GF-D8 (cell line): ENCODE data around the gene CCDC181.

Experiments used
- DNase-seq: peaks from one replicate; lab custom pipeline; 2025; lab: John Stamatoyannopoulos, UW

The CCDC181 gene

DNA sequence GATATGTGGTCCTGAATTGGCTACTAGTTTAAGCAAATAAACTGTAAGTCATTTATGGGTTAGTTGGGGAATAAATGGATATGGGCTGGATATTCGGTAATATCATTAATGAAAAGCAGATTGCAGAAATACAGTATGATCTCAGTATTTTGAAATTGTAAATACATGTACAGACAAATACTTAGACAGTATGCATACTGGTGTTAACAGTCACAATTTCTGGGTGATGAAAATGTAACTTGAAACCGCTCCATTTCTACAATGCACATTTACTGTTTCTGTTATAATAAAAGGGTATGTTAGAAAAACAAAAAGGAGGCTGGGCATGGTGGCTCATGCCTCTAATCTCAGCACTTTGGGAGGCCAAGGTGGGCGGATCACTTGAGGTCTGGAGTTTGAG is 31.3 kb downstream of the CCDC181 start:
- no peak for DNase-seq

DNA sequence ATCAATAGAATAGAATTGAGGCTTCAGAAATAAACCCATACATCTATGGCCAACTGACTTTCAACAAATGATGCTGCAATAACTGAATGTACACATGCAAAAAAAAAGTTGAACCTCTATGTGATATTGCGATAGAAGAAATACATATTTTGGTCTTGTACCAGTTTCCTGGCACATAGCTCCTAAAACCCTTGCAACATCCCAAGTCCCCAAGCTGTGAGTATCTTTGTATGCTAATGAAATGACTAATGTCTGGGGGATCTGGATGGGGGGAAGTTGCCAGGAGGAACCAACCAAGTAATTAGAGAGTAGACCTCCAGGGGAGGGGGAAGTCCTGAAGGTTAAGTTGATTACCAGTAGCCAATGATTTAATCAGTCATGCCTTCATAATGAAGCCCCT is 34.9 kb downstream of the CCDC181 start:
- DNase-seq = no peak

DNA sequence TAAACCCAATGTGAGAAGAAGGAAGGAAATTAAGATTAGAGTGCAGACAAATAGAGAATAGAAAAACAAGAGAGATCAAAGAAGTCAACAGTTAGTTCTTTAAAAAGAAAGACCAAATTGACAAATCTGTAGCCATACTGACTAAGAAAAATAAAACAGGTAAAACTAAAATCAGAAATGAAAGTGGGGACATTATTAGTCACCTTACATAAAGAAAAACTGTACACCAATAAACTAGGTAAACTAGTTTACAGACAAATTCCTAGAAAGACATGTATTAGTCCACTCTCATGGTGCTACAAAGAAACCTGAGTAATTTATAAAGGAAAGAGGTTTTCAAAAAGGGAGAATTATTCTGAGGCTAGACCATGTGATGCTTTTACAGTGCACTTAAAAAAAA is 37.0 kb downstream of the CCDC181 start:
- no peak for DNase-seq

DNA sequence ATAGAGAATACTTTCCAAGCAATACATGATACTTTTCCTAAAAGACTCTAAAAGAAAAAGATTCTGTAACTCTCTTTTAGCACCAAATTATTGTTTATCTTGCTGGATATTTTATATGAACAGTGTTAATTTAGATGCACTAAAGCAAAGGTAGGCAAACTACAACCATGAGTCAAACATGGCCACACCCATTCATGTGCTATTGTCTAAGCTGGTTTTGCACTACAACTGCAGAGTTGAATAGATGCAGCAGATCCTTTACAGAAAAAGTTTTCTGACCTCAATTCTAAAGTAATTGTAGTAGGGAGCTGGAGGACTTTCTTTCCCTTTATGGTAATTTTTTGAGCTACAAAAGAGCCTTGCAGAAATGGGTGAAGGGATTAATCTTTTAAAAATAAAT is 39.9 kb downstream of the CCDC181 start:
- no peak for DNase-seq

DNA sequence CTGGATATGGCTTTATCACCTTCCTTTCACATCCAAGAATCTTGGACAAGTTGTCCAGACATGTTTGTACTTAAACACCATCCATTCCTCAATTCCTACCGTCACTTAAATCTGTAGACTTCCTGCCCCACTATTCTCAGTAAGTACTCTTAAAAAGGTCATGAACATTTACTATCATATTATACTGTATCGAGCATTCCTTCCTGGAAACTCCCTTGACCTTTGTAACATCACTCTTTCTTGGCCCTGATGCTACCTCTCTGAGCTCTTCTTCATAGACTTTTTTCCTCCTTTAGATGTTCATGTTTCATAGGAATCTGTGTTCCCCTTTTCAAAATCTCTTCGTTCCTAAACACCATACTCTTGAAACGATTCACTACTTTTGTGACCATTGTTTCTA is 43.8 kb downstream of the CCDC181 start:
- DNase-seq = no peak

DNA sequence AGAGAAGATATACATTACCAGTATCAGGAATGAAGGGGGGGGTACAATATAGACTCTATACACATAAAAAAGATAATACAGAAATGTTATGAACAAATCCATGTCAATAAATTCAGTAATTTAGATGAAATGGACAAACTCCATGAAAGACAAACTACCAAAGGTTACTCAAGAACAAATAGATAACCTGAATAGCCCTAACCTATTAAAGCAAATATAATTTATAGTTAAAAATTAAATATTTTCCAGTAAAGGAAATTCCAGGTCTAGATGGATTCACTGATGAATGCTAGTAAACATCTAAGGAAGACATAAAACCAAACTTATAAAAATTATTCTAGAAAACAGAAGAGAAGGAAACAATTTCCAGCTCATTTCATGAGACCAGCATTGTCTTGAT is 46.1 kb downstream of the CCDC181 start:
- DNase-seq = no peak

DNA sequence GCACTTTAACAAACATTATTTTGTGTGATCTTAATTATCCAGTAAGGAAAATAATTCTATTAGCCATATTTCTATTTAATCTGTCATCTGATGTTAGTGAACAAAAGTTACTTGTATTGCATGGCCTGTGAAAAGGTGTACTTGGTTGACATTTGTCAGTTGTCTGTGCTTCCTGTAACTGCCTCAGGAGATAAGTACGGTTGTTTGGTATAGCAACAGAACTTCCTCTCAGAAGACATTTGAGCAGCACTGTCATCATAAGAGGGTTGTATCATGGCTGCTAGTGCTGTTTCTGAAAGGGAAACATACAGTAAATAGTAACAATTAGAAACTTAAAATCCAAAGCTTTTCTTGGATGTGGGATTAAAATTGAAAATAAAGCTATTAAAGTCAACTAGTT is 55.9 kb downstream of the CCDC181 start:
- peak; percentile 67 for DNase-seq

DNA sequence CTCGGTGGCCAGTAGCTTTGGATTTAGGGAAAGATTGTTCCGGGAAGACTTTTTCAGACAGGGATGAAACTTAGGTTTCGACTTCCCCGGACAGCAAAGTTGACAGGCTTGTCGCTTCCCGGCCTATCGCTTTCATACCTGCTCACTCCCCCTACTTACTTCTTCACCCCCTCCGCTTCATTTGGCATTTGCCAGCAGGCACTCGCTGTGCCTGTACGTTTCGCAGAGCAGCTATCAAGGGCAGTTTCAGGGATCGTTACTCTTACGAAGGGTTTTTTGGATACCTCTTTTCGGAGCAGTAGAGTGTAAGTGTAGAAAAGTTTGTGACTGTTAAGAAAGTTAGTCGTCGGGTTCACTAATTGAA is 58.9 kb downstream of the CCDC181 start:
- DNase-seq = no peak

DNA sequence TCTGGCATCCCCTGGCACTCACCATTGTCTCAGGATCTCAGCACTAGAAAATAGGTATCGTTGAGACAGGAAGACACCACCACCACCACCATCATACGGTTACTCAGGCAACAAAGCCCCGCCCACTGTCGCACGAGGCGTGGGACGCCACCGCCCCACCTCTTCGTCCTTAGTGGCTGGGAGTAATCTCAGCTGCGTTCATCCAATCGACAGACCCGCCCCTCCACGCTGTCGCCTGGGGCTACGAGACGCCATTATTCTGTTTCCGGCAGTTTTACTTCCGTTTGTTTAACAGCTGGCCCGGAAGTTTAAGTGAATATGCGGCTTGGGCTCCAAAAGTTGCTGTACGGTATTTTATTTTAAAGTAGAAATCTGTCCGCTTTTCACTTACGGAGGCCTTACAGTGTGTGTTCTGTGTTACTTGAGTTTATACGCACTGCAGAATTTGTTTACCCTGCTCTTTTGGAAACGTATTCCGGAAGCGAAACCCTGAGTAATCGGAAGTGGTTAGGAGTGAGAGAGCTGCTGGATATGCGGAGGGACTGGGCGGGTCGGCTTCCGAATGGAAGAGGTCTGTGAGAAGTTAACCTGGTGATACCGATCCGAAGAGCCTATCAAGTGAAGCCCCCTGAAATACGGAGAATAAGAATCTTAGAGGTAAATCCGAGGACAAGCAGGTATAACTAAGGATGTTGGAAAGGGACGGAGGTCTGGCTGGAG is 59.4 kb downstream of the CCDC181 start, which contains the start of the genes BLZF1 and NME7:
Gene BLZF1, plus strand, starts transcription at position 510 of the 720 bp plus-strand sequence. CDS start 1,328 bp downstream, outside the sequence.
Gene NME7, minus strand, starts transcription at position 112 of the 720 bp plus-strand sequence. Its CDS starts 87 bp downstream, at position 25.
- peak; percentile 90 for DNase-seq

DNA sequence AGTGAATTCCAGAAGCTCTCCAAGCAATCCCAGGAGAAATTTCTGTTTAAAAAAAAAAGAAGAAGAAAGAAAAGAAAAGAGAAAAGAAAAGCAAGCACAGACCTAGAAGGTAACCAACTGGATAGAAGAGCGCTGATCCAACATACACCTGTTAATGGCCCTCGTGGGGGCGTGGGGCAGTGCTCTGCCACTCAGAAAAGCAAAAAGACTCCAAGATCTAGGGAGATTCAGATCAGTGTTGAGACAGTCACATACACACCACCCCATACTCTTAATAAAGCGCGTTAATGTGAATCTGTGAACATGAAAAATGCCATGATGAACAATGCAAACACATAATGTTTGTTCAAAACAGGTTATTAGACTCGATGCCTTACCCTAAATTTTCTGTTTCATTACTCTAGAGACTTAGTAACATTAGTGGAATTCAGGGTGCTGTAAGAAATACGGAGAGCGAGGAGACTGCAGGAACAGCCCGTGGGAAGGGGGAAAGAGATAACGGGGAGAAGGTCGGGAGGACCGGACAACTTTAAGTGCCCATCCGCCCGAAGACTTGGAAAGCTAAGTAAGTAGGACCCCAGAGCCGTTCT is 60.1 kb downstream of the CCDC181 start:
- DNase-seq = no peak

DNA sequence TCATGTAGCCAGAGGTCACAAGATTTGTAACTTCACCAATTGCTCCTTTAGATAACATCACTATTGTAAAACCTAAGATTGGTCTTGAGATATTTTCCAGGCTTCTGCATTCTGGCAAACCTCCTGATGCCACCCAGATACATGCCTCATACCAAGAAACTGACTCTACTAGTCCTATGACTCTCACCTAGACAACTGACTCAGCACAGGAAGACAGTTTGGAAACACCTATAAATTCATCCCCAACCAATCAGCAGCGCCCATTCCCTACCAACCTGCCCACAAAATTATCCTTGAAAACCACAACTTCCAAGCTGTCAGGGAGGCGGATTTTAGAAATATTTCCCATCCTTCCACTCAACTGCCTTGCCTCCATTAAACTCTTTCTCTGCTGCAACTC is 62.3 kb downstream of the CCDC181 start:
- DNase-seq = peak; percentile 32

DNA sequence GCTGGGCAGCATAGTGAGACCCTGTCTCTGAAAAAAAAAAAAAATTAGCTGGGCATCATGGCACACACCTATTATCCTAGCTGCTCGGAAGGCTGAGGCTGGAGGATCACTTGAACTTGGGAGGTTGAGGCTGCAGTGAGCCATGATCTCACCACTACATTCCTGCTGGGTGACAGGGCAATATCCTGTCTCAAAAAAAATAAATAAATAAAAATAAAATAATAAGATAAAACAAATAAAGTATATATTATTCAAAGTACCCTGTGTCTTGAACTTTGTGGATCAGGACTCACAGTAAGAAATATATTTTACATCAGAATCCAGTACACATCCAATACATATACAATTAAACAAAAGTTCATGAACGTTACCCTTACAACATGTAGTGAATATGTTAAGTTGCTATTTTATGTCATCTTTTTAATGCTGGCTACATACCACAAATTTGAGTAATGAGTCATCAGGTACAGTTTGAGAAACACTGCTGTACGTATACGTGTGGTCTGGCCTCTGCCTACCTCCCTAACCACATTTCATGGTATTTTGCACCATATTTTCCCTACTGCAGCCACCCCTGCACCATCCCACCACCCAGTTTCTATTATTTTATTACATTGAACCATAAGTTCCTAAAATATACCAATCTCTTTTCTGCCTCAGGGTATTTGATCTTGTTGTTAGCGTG is 64.1 kb downstream of the CCDC181 start:
- no peak for DNase-seq

DNA sequence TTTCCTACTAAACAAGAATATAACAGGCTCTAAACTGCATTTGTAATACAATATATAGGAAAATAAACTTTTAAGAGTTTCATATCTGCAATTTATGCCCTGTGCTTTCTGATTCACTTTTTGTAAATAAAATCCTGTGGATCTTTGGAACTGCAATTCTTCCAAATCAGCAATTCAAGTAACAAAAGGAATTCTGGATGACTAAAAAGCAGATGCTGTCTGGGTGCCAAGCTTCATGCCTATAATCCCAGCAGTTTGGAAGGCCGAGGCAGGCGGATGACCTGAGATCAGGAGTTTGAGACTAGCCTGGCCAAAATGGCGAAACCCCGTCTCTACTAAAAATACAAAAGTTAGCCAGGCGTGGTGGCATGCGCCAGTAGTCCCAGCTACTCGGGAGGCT is 66.0 kb downstream of the CCDC181 start:
- no peak for DNase-seq

DNA sequence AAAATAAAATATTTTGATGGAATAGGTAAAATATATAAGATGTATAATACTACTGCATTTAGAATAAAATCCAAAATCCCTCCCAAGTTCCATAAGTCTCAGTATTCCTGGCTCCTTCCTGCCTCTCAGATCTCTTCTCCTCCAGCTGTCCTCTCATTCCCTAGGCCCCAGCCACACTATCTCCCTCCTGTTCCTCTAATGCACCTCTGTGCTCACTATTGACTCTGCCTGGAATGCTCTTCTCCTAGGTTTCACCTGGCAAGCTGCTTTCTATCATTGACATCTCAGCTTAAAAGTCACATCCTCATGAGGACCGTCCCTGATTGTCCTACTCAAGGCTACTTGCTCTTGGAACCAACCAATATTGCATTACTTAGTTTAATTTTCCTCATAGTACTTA is 66.9 kb downstream of the CCDC181 start:
- no peak for DNase-seq

DNA sequence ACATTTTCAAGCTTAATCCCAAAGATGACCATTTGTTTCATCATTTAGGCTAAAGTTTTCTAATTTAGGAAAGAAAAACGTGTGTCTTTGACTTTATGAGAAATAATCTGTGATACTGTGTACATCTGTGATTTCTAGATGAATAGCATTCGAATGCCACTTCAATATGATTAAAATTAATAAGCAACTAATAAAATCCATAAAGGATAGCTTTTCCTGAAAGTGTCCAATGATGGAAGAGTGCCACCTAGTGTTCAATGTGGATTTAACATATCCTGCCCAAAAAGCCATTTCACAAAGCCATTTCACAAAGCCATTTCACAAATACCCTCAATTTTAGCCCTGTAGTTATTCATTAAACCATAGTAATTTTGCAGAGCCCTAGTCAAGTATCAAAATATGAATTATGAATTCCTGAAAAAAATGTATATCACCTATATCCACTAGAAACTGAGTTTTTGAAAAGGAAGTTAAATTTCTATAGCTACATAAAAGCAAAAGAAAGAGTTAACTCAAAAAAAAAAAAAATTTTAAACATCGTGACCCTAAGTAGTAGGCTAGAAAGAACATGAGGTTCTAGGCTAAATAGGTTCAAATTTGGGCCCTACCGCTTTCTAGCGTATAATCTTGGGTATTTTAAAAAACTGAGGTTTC is 78.8 kb downstream of the CCDC181 start:
- DNase-seq = peak; percentile 18

DNA sequence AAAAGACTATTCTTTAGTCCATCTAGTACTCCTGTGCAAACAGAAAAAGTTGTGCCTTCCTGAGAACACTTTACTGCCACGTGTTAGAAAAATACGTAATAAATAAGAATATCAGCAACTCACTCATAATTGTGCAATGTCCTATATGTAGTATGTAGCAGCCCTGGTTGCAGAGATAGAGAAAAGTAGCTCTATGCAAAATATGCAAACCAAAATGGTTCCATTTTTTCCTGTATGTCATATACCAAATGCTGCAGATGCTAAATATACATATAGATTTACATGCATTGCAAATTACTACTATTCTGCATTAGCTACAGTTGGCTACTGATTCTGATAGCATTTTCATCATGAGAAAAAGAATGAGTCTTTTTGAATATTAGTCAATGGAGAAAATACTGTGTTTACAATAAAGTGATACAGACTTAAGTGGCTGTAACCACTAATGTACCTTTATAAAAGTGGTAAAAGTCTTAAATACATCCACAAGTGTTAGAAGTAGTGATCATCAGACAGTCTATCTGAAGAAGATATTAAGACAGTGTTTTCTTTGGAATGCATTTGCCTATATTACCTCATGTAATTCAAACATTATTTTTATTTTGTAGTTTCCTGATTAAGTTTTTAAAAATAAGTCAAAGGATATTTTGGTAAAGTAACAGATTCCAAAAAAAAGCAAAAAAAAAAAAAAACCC is 79.4 kb downstream of the CCDC181 start:
- no peak for DNase-seq

DNA sequence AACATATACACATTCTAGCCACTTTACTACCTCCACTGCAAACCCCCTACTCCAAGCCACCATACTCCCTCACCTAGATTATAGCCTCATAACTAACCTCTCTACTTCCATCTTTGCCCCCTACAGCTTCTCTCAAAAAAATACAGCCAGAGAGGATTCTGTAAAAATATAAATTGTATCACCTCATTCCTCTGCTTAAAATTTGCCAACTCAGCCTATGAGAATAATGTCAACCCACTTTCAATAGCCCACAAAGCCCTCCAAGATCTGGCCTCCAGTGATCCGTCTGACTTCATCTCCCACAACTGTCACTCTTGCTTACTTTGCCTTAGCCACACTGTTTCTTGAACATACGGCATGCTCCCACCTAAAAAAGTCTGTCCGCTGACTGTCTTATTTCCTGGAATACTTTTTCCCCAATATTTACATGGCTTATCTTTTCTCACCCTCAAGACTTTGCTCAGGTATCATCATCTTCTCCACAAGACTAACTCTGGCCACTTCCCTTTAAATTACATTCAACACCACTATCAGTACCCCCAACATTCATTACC is 81.2 kb downstream of the CCDC181 start:
- no peak for DNase-seq

DNA sequence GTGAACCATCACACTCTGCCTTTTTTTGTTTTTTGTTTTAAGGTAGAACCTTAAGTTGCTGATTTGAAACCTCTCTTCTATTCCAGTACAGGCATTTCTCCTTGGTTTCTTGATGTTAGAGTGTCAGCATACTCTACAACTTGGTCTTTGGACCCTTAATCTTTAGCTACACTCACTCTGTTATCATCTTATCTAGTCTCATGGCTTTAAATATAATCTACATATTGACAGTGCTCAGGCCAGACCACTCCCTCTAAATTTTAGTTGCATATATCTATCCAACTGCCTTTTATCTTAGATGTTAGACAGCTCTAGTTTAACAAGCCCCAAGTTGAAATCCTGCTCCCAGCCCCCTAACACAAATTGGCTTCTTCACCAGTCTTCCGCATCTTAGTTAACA is 81.8 kb downstream of the CCDC181 start:
- no peak for DNase-seq
